DMS114 treated with DMSO at 0.1 percent for 48 hours (cell line): ENCODE data around the gene FAIM2.

ENCODE experiments used
- DNase-seq: peaks from one replicate; lab custom pipeline; 2025; ENCODE audit not compliant: unreplicated experiment; lab: John Stamatoyannopoulos, UW

Gene FAIM2

DNA sequence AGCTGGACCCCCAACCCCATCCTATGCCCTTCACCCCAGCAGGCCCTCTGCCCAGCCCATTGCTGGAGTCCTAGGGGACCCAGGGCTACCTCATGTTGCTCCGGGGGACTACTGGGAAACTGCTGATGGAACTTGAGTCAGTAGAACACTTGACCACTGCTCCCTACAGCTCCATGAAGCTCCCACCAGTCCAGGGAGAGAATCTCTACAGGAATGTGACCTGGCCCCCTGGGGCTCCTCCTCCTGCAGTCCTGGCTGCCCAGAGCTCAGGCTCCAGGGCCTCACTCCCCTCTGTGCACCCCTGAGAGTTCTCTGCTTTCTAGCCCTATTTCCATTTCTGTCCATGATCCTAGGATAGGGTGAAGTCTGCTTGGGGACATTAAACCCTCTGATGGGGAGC lies 36.0 kb upstream of the FAIM2 start:
- no peak for DNase-seq

DNA sequence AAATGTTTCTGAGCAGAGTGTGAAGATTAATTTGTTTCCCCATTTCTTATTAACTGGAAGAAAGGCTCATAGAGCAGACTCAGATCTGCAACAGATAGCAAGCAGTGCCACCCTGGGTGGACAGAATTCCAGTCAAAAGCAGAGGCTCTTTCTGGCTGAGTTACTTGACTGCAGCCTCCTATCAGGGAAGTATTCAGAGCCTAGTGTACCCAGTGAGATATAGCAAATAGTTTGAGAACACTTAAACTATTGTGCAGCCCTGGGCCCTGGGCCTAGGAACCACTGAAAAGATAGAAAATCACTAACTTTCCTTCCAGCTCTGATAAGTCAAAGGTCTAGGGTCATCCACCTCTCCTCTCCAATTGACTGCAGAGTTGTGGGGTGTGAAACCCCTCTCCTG lies 35.6 kb upstream of the FAIM2 start:
- DNase-seq: no peak

DNA sequence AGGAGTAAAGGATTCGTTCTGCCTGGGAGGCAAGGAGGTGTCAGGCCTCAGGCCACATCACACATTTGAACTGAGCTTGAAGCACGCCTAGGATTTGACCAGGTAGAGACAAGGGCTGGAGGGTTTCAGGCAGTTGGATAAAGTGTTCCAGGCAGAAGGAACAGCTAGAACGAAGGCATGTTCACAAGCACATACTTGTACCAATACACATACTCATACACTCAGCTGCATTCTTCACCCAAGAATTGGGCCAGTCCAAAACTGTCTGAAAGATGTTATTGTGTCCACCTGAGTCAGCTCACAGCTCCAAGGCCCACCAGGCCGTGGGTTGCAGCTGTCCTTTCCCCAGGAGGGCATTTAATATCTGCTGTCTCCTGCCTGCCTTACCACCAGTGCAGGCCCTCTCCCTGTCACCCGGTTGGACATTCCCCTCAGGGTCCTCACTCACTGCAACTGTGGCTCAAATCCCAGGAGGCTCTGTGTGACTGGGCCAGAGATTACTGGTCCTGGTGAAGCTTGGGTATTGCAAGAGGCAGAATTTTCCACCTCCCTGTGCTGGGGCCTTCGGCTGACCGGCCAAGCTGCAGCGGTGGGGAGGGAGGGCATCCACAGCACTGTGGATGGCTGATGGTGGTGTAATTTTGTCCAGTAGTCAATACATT lies 34.1 kb upstream of the FAIM2 start:
- DNase-seq: no peak

DNA sequence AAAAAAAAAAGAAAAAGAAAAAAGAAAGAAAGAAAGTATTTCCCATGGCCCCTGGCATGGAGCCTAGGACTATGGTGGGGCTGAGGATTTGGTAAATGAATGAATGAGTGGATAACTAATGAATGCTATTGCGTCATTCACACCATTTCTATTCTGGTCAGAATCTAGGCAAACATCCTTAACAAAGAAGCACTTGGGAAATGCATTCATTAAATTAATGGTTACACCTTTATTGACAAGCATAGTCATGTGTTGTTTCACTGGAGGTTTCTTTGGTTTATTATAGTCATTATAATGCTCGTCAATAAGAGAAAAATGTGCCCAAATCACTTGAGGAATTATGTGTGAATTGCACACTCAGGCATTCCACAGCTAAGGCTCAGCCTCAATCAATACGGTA lies 33.2 kb upstream of the FAIM2 start:
- DNase-seq: no peak

DNA sequence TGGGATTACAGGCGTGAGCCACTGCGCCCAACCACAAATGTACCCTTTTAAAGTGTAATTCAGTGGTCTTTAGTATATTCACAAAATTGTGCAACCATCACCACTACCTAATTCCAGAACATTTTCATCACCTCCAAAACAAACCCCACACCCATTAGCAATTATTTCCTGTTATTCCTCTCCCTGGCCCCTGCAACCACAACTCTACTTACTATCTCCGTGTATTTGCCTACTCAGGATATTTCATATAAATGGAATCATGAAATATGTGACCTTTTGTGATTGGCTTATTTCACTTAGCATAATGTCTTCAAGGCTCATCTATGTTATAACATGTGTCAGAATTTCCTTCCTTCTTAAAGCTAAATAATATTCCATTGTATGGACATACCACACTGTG lies 30.8 kb upstream of the FAIM2 start:
- no peak for DNase-seq

DNA sequence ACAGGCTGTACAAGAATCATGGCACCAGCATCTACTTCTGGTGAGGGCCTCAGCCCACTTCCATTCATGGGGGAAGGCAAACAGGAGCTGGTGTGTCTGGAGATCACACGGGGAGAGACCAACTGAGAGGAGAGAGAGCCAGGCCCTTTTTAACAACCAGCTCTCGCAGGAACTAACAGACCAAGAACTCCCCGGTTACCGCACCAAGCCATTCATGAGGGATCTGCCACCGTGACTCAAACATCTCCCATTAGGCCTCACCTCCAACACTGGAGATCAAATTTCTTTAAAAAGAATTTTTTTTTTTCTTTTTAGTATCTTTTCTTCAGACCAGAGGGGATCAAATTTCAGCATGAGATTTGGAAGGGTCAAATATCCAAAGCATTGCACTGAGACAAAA lies 30.1 kb upstream of the FAIM2 start:
- no peak for DNase-seq

DNA sequence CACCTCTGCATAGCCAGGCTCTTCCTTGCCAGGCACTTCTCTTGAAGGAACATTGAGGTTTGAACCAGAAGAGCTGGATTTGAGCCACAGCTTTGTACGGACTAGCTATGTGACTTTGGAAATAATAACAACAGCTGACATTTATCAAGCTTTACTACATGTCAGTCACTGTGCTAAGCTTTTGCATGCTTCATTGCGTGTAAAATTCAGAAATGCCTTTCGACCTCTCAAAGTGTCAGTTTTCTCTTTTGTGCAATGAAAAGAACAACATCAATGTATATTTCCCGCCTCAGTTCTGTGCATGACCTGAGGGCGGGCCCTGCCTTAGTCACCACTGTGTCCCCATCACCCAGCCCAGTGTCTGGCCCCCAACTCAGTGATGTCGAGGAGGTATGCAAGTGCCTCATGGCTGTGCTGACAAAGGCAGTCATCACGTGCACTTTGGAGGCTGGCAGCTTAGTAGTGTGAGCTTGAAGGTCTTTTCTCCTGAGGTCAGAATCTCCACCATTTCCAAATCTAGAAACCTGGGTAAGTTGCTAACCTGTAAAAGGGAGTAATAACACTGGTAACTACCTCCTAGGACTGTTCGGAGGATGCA lies 28.9 kb upstream of the FAIM2 start:
- DNase-seq: no peak

DNA sequence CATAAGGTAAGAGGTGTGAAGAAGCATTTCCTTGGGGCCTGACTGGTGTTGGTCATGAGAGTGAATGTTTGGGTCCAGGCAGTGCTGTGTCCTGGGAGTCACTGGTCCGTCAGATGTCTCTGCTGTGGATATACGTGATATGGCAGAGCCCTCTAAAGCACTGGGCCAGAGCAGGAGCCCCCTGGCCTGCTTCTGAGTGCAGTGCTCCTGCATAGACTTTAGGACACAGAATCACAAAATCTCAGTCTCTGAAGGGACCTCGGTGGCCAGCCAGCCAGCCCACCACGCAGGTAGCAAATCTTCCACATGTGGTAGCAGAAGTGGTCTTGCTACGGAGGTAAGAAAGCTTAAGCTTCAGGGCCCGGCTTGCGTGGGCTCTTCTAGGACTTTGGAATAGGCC lies 28.3 kb upstream of the FAIM2 start:
- no peak for DNase-seq

DNA sequence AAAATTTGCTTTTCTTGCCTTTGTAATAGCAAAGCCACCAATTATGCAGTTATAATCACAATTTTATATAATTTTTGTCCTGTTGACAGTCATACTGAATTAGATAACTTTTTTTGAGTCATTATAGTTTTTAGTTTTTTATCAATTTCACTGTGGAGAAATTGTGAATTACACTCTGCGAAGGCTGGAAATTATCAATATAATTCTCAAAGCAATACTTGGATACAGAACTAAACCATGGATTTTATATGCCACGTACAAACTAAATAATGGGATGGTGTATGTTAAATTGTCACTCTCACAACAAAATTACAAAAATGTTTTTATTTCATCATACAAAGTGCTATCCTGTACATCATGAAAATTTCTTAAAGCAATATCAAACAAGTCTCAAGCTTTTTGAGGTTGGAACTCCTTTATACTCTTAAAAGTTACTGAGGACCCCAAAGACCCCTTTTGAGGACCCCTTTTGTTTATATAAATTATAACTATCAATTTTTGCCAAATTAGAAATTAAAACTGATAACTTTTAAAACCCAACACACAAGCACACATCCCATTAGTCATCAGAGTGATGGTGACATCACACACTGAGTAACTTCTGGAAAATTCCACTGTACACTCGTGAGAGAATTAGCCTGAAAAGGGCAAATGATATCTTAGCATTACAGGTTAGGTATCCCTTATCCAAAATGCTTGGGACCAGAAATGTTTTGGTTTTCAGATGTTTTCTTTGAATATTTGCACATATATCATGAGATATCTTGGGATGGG lies 27.0 kb upstream of the FAIM2 start:
- DNase-seq: no peak

DNA sequence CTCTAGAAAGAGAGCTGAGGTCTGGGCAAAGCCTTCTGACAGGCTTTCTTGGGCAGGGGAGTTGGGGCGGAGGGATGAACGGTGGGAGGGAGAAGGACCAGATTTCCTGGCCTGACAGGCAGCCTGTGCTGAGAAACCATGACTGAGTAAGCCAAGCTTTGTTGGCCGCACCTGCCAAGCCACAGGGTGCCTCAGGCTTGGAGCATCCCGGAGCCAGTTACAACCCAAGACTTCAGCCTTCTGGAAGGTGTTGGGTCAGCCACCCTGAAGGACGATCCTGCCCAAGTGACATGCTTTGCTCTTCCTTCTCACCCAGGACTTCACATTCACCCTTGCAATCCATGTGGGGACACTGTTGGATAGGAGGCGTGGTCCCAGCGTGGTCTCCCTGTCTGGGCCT lies 25.9 kb upstream of the FAIM2 start:
- DNase-seq: no peak

DNA sequence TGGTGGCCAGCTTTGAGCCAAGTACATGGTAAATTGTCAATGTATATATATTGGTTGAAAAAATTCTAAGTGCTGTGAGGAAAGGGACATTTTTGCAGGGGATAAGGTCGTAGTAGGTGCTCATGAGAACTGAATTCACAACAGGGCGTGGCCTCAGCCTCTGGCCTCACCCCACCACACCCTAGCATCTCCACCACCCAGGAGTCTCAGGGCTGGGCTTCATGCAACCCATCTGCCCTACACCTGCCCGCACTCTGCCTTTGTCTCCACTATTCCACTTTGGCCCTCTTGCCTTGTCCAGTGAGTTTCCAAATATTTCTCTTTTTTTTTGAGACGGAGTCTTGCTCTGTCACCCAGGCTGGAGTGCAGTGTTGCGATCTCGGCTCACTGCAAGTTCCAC lies 24.8 kb upstream of the FAIM2 start:
- DNase-seq: no peak

DNA sequence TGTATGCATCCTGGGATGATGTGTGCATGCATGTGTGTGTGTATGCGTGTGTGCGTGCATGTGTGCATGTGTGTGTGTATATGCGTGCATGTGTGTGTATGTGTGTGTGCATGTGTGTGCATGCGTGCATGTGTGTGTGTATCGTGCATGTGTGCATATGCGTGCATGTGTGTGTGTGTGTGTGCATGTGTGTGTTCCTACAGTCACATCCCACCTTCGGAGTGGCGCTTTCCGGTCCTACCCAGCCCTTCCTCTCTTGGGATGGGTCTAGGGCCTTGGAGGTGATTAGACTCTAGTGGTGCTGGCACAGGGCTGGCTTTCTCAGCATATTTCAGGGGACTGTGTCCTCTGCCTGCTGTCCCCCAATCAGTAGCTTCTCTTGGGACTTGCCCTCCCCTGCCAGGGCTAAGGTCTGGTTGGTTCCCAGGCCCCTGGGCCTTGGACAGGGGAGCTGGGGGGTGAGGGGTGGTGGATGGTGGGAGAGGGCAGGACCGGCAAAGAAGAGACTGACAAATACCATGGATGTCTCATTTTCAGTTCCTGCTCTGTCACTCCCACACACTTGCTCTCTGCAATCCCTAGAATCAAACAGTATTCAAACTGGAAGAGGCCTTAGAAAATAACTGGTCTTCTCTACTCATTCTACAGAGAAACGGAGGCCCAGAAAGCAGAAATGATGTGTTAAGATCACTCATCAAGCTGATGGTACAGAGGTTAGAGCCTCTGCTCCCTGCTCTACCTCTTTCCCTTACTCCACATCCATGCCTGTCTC lies 21.9 kb upstream of the FAIM2 start:
- DNase-seq: no peak

DNA sequence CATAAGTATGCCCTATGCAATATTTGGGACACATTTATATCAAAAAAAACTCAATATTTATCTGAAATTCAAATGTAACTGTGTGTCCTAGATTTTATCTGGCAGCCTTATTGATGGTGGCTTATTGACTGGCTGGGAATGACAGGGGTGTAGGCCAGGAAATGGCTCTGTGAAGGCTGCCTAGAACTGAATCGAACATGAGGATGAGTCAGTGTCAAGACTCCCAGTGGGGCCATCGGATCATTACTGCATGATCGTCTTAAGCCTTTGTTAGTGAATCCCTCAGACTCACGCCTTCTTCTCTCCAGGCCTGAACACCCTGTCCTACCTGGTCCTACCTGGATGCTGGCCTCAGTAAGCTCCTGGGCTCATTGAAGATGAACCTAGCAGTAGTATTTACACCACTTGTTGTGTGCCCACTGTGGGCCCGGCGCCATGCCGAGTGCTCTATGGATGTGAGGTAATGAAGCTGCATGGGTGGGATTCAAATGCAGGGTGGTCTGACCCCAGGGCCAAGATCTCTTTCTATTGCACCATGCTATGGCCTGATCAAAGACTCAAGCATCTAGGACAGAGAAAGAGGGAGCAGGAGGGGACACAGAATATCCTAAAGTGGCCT lies 21.0 kb upstream of the FAIM2 start:
- no peak for DNase-seq

DNA sequence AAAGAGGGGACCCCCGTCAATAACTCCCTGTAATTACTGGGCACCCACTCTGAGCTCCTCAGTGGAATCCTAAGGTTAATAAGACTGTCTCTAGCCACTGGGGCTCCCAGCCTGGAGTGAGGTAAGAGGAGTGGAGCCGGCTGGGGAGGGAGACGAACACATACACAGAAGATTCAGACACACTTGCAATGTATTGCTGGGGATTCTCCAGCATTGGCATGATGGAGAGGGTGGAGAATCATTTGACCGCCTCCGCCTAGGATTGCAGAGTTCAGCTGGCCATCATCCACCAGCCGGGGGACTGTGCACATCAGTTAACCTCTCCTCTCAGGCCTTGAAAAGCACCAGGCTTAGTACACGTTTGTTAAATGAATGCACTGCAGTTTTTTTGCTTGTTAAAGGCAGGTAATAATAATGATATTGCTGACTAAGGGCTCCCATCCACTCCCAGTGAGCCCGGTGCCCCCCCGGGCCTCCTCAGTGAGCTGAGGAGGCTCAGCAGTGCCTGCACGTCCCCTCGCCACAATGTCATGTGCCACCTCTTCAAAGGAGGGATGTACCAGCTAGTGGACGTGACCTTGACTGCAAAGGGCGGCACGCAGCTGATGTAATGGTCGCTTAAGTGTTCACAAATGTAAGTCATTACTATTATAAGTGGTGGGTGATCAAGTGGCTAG lies 20.3 kb upstream of the FAIM2 start:
- no peak for DNase-seq

DNA sequence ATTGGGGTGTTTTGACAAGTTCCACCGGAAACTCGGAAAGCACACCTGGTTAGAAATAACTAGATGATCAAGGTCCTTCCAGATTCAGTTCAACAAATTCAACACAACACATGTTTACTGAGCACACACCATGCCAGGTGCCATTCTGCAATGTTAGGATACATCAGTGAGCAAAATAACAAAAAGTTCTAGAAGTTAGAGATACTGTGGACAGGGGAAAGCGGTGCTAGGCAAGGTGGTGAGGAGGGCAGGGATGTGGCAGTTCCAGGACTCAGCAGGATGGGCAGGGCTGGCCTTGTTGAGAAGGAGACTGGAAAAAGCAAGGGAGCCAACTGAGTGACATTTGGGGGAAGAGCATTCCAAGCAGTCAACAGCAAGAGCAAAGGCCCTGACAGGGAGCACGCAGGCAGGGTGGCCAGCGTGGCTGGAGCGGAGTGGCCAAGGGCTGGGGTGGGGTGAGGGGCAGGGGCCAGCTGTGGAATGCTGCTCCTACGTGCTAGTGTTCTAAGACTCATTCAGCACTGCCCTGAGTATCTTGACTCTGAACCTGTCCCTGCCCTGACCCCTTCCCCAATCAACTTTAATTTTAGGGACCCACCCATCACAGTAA lies 19.4 kb upstream of the FAIM2 start:
- DNase-seq: no peak

DNA sequence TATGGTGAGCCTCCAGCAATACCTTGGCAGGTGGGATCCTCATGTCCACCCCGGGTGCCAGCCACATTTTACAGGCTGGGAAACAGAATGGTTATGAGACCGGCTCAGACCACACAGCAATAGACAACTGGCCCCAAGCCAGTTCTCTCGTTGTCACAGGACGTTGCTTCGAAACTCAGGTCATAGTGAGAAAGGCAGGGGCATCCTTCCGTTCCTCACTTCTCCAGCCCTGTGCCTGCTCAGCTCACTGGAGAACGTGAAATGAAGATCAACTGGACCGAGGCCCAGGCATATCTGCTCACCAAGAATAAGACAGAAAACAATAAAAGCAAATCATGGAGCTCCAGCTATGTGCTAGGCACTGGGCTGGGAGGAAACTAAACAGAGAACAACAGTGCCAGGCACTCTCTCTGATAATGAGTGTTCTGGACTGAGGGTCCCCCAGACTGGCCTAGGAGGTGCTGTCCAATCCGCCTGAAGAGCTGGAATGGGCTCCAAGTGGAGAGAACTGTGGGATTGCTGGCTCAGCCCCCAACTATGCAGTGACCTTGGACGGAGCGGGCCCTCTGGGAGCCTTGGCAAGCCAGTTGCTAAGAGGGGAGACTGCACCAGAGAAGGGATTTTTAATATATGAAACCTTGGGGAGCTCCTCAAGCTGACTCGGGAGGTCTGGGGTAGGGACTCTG lies 18.8 kb upstream of the FAIM2 start:
- no peak for DNase-seq

DNA sequence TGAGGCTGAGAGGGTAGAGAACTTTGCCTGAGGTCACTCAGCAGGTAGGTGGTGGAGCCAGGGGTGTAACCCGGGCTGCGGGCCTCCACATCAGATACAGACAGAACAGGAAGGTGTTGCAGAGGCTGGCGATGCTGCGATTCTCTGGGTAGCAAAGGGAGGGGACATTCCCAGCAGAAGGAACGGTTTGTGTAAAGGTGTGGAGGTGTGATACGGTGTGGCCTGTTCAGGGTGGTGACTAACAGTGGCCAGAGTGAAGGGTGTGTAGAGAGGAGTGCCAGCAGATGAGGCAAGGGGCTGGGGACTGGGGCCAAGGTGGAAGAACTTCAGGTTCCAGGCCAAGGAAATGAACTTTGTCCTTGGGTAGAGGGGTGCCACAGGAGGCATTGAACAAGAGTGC lies 18.2 kb upstream of the FAIM2 start:
- no peak for DNase-seq

DNA sequence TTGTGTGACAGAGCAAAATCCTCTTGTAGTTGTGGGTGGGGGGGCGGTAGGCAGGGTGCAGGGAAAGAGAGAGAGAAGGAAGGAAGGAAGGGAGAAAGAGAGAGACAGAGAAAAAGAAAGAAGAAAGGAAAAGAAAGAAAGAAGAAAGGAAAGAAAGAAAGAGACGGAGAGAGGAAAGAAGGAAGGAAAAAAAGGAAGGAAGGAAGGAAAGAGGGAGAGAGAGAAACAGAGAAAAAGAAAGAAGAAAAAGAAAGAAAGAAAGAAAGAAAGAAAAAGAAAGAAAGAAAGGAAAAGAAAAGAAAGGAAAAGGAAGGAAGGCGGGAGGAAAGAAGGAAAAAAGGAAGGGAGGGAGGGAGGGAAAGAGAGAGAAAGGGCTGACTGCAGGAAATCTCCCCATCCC lies 17.6 kb upstream of the FAIM2 start:
- no peak for DNase-seq

DNA sequence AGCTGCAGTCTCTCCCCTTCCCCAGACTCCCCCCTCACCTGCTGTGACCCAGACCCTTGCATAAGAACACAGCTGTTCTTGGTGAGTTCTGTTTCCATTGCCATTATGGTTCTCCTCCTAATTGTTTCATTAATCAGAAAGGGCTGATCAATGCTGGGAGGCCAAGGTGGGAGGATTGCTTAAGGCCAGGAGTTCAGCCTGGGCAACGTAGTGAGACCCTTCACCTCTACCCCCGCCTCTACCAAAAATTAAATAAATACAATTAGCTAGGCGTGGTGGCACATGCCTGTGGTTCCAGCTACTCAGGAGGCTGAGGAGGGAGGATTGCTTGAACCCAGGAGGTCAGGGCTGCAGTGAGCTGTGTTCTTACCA lies 17.2 kb upstream of the FAIM2 start:
- no peak for DNase-seq
